ENCODE data around the gene TUT1.

DNA sequence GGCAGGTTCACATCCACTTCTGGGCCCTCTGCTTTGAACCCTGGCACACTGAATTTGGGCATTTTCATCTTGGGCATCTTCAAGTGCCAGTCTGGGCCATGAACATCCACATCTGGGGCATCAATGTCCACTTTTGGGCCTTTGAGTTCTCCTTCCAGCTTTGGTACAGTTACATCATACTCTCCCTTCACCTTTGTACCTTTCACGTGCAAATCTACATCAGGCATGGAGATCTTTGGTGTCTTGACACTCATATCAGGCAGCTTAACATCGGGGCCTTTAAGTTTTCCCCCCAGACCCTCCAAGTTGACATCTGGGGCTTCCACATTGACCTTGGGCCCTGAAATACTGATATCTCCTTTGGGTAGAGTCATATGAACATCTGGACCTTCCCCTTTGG lies 59.2 kb downstream of the TUT1 start:
- TF ChIP-seq, protein P1, sequence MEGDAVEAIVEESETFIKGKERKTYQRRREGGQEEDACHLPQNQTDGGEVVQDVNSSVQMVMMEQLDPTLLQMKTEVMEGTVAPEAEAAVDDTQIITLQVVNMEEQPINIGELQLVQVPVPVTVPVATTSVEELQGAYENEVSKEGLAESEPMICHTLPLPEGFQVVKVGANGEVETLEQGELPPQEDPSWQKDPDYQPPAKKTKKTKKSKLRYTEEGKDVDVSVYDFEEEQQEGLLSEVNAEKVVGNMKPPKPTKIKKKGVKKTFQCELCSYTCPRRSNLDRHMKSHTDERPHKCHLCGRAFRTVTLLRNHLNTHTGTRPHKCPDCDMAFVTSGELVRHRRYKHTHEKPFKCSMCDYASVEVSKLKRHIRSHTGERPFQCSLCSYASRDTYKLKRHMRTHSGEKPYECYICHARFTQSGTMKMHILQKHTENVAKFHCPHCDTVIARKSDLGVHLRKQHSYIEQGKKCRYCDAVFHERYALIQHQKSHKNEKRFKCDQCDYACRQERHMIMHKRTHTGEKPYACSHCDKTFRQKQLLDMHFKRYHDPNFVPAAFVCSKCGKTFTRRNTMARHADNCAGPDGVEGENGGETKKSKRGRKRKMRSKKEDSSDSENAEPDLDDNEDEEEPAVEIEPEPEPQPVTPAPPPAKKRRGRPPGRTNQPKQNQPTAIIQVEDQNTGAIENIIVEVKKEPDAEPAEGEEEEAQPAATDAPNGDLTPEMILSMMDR (IDR thresholded peaks at IDR 0.05), result no peak
- TF ChIP-seq POLR2A (IDR thresholded peaks at IDR 0.05), result no peak

All from testis (tissue), 2 donors.